ENCODE measurements around the gene CRBN. TPM values are rescaled to one million over a fixed set of nuclear protein-coding genes. Genes with fewer than 3 reads are reported as not detected.

Gene CRBN
- total RNA-seq, 3 donors from 2014 or later (not counting 1 experiment from before 2014, with no cell fraction given), result 126 to 166 (median 139) TPM

DNA sequence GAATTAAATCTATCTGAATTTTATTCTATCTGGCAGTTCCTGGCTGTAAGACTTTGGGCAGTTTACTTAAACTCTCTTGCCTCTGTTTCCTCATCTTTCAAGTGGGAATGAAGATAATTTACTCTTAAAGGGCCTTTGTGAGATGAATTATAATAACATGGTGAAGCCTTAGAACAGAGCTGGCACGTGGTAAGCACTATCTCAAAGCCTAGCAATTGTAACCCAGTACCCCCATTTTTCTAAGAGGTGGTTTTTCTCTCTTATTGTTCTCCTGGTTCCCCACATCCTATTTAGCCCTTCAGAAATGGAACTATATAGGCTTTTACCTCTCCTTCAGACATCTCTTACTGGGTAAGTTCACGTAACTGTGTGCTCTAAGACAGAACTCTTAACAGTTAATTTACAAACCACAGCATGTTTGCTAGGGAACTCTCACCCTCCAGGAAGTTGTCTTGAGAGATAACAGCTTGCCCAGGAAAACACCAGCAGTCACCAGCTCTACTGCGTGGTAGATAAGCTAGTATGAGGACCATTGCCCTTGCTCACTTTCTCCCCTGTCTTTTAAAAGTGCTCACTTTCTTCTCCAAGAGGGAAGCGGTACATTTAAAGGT is 12.3 kb upstream of the CRBN start:
- DNase-seq (peak in 1 of 2 donors; percentile 62), ATAC-seq (peak; percentile 73 to 88 (median 81))
- Histone ChIP-seq H3K4me3 (ENCODE audit: low read length) (no peak overlapping the region), H3K27ac (ENCODE audit: low read length) (peak overlapping the region; percentile 56), H3K4me1 (ENCODE audit: control insufficient read depth, insufficient read depth, low read length) (peaks cover 11% of the 10 kb centered on the region), H3K27me3 (ENCODE audit: control insufficient read depth, insufficient read depth, low read length) (no peaks in the 10 kb centered on the region), H3K9me3 (ENCODE audit: control insufficient read depth, insufficient read depth, low read length) (peaks cover 2% of the 10 kb centered on the region), H3K36me3 (ENCODE audit: control insufficient read depth, insufficient read depth, low read length) (no peaks in the 10 kb centered on the region)
- TF ChIP-seq, protein P1, sequence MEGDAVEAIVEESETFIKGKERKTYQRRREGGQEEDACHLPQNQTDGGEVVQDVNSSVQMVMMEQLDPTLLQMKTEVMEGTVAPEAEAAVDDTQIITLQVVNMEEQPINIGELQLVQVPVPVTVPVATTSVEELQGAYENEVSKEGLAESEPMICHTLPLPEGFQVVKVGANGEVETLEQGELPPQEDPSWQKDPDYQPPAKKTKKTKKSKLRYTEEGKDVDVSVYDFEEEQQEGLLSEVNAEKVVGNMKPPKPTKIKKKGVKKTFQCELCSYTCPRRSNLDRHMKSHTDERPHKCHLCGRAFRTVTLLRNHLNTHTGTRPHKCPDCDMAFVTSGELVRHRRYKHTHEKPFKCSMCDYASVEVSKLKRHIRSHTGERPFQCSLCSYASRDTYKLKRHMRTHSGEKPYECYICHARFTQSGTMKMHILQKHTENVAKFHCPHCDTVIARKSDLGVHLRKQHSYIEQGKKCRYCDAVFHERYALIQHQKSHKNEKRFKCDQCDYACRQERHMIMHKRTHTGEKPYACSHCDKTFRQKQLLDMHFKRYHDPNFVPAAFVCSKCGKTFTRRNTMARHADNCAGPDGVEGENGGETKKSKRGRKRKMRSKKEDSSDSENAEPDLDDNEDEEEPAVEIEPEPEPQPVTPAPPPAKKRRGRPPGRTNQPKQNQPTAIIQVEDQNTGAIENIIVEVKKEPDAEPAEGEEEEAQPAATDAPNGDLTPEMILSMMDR (IDR thresholded peaks at IDR 0.05), result no peak
- intact Hi-C loops (cut with micrococcal nuclease), result no loop called here
- Mint-ChIP-seq H3K36me3 (peaks cover under 1% of the 10 kb centered on the region), H3K9me3 (no peaks in the 10 kb centered on the region), H3K4me3 (peak overlapping the region; percentile 82), H3K27ac (peak overlapping the region; percentile 85 to 86), H3K4me1 (peaks cover 27 to 32% of the 10 kb centered on the region in 2 donors), H3K27me3 (ENCODE audit: low read depth in 2 of 2) (no peaks in the 10 kb centered on the region)
- 8% methylated on average over 4 of the region's 4 CpGs for WGBS (ENCODE audit: insufficient coverage)

DNA sequence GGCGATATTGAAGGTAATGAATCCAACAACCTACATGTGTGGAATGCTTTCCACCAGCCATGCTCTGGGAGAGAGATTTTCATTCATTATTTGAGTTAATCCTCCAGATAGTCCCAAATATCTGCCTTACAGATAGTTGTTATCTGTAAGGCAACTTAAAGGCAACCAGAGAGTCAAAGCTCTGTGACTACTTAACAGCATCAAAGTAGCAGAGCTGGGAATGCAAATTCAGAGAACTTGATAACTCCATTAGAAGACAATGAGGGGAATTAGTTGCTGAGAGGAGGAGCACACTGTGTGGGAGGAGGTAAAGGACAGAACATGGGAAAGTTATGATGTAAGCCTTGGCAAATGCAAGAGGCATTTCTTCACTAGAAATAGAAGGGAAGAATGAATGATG is 10.5 kb upstream of the CRBN start:
- no peak overlapping the region for H3K4me3 Mint-ChIP-seq

DNA sequence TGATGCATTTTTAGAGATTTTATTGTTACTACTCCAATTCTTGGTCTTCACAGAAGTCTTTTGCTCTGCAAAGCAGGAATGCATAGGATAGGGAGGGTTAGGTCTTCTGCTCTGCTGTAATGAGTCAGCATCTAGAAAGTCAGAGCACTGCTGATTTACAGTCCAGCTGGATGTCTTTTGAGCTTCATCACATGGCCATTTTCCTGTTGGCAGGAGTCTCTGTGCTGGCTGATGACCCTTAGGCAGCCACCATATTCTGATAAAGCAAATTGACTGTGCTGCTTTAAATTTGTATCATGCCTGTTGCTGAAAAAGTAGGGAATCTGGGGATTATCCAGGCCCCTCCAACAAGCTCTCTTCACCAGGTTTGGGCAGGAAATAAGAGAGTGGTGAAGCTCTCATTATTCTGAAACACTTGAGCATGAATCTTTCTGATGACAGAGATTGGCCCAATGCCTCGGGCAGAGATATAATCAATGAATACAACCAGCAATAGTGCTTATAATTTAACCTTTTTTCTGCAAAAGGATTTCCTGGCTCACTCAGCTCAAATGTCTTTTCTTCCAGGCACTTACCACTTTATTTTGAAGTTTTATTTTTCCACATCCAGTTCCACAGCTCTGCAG is 9.7 kb upstream of the CRBN start:
- Mint-ChIP-seq H3K27me3 (ENCODE audit: low read depth in 2 of 2) (no peaks in the 10 kb centered on the region), H3K36me3 (peaks cover 9% of the 10 kb centered on the region), H3K27ac (no peak overlapping the region), H3K9me3 (peaks cover 0 to 3% of the 10 kb centered on the region in 2 donors), H3K4me1 (peaks cover 22 to 26% of the 10 kb centered on the region in 2 donors), H3K4me3 (no peak overlapping the region)
- H3K9me3 ChIP-seq (ENCODE audit: control insufficient read depth, insufficient read depth, low read length), result peaks cover 4% of the 10 kb centered on the region
- TF ChIP-seq, protein P1 (IDR thresholded peaks at IDR 0.05), result no peak
- no peak overlapping the region for H3K27ac ChIP-seq (ENCODE audit: low read length)
- intact Hi-C loops (cut with micrococcal nuclease), result no loop called here
- no peak overlapping the region for H3K4me3 ChIP-seq (ENCODE audit: low read length)
- no peaks in the 10 kb centered on the region for H3K36me3 ChIP-seq (ENCODE audit: control insufficient read depth, insufficient read depth, low read length)
- 13% methylated on average over 1 of the region's 1 CpG for WGBS (ENCODE audit: insufficient coverage)
- H3K27me3 ChIP-seq (ENCODE audit: control insufficient read depth, insufficient read depth, low read length), result no peaks in the 10 kb centered on the region
- no peak for ATAC-seq
- no peak for DNase-seq
- peaks cover 10% of the 10 kb centered on the region for H3K4me1 ChIP-seq (ENCODE audit: control insufficient read depth, insufficient read depth, low read length)

More for the DNA sequence above, 10.5 kb upstream of the CRBN start:
- no peaks in the 10 kb centered on the region for H3K27me3 Mint-ChIP-seq (ENCODE audit: low read depth in 2 of 2)
- H3K9me3 Mint-ChIP-seq, result peaks cover 0 to 3% of the 10 kb centered on the region in 2 donors
- DNase-seq (no peak), ATAC-seq (no peak)
- peaks cover 24 to 29% of the 10 kb centered on the region in 2 donors for H3K4me1 Mint-ChIP-seq
- TF ChIP-seq, protein P1 (IDR thresholded peaks at IDR 0.05), result no peak
- no peaks in the 10 kb centered on the region for H3K36me3 ChIP-seq (ENCODE audit: control insufficient read depth, insufficient read depth, low read length)
- H3K9me3 ChIP-seq (ENCODE audit: control insufficient read depth, insufficient read depth, low read length), result peaks cover 4% of the 10 kb centered on the region
- H3K27me3 ChIP-seq (ENCODE audit: control insufficient read depth, insufficient read depth, low read length), result no peaks in the 10 kb centered on the region
- H3K27ac ChIP-seq (ENCODE audit: low read length), result no peak overlapping the region
- intact Hi-C loops (cut with micrococcal nuclease), result no loop called here
- peaks cover 11% of the 10 kb centered on the region for H3K4me1 ChIP-seq (ENCODE audit: control insufficient read depth, insufficient read depth, low read length)
- peaks cover 9% of the 10 kb centered on the region for H3K36me3 Mint-ChIP-seq
- WGBS (ENCODE audit: insufficient coverage), result no CpG with 5 or more reads among the region's 1 CpG
- no peak overlapping the region for H3K27ac Mint-ChIP-seq
- no peak overlapping the region for H3K4me3 ChIP-seq (ENCODE audit: low read length)
